ENCODE data around the gene KIF17.
"Not testable (repeated sequence)": the region's sequence is repeated elsewhere in the genome, so short reads cannot be mapped to it uniquely, and the experiment has no call there.

The KIF17 gene

GRCh38 chr1:20685099-20685662 lies 32.6 kb downstream of the KIF17 start:
- DNase-seq: no peak

GRCh38 chr1:20684651-20685050 lies 33.2 kb downstream of the KIF17 start:
- DNase-seq: no peak

- DNase-seq: no peak
These were observed 33.7 kb downstream of the KIF17 start for GRCh38 chr1:20684050-20684620.

- no peak for DNase-seq
These were observed 34.2 kb downstream of the KIF17 start for GRCh38 chr1:20683614-20684013.

DNA sequence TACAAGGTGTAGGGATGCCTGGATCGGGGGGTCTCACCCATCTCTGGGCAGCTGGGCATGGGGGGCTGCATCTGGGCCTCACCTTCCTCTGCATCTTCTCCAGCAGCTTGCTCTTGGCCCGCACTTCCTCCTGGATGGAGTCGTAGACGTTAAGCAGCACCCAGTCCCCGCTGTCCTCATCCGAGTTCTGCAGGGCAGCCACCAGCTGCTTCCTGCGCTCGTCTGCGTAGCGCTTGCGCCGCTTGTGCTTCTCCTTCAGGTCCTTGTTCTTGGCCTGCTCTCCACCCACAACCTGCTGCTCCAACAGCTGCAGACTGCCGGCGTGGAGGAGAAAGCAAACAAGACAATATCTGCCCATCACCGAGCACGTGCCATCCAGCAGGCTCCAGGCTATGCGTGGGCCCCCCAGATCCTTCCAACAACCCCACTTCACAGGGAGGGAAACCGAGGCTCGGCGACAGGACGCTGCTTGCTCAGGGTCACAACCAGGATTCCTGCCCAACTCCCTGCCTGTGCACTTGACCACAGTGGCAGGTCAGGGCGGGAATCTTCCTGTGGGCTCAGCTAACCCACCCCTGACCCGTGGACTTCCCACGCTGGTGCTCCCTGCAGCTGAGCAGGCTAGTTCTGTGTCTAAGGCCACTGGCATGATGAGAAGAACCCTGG lies 35.1 kb downstream of the KIF17 start:
- DNase-seq: no peak

DNA sequence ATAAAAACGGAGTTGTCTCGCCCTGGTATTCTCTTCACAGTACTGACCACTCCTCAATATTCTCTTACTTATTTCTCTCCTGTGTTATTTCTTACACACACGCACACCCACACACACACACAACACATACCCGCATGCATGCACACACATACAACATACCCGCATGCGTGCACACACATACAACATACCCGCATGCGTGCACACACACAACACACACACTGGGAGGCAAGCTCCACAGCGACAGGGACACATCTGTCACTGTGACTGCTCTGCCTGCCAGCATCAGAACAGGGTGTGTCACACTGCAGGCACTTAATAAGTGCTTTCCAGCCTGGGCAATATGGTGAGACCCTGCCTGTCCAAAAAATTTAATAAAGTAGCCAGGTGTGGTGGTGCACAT lies 35.8 kb downstream of the KIF17 start:
- DNase-seq: no peak

DNA sequence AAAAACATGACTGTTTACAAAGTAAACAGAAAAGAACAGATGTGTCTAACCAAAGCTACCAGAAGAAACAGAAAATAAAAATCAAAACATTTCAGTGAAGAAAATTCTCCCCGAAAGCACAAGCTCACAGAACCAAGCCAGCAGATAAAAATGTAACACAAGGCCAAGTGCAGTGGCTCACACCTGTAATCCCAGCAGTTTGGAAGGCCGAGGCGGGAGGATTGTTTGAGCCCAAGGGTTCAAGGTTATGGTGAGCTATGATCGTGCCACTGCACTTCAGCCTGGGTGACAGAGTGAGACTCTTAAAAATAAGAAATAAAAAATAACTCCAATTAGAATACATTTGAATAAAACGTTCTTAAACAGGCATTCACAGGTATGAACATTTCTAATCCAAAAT lies 37.5 kb downstream of the KIF17 start:
- no peak for DNase-seq

DNA sequence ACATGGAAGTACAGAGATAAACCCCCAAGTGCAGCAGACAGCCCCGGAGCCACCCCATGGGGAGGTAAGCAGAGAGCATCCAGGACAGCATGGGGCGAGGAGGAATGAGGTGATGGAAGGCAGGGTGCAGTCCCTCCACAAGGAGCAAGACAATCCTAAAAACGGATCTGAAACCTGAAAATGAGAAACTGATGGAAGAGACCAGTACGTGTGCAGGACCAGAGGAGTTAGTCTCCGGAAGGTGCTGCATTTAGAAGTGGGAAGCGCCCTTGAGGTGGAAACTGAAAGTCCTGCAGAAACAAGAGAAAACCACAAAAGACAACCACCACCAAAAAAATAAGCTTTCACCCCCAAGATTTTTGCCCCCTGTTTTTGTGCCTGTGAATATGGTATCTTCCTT lies 39.2 kb downstream of the KIF17 start:
- no peak for DNase-seq

DNA sequence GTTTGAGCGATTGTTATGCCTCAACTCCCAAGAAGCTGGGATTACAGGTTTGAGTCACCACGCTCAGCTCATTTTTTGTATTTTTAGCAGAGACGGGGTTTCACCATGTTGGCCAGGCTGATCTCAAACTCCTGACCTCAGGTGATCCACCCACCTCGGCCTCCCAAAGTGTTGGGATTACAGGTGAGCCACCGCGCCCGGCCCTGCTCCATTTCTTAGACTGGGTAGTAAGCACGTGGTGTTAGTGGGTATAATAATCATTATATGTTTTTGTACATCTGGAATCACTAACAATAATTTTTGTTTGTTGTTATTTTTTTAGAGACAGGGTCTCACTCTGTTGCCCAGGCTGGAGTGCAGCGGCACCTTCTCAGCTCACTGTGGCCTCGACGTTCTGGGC lies 44.2 kb downstream of the KIF17 start:
- DNase-seq: not testable (repeated sequence)

- no peak for DNase-seq
These were observed 45.6 kb downstream of the KIF17 start for GRCh38 chr1:20672265-20672632.

DNA sequence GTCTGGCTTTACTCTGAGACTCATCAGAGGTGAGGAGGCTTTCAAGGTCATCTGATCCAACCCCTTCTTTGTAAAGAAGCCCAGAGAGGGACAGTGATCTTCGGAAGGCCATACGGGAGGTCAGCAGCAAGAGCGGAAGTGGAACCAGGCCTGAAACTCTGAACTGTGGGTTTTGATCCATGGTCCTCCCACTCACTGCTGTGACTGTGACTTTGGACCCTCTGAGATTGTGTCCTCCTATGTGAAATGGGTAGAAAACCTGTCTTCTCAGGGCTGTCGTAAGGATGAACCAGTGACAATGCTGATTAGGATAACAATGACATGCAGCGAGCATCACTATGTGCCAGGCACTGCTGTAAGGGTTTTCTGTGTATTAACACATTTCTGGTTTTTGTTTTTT lies 46.9 kb downstream of the KIF17 start:
- no peak for DNase-seq

- DNase-seq: no peak
These were observed 49.2 kb downstream of the KIF17 start for GRCh38 chr1:20668581-20668980.

DNA sequence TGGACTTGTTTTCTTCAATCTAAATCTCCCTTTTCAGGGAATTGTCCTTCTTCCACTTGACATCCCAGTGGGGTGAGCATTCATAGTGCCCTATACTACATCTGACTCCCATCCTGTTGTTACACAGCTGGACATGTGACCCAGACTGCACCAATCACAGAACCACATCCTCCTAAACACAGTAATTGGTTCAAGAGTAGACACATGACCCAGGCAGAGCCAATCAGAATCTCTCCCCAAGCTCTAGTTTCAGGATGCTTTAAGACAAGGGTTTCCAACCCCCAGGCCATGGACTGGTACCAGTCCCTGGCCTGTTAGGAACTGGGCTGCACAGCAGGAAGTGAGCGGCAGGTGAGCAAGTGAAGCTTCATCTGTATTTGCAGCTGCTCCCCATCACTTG lies 51.0 kb downstream of the KIF17 start:
- DNase-seq: no peak

GRCh38 chr1:20666146-20666545 lies 51.7 kb downstream of the KIF17 start:
- DNase-seq: no peak

DNA sequence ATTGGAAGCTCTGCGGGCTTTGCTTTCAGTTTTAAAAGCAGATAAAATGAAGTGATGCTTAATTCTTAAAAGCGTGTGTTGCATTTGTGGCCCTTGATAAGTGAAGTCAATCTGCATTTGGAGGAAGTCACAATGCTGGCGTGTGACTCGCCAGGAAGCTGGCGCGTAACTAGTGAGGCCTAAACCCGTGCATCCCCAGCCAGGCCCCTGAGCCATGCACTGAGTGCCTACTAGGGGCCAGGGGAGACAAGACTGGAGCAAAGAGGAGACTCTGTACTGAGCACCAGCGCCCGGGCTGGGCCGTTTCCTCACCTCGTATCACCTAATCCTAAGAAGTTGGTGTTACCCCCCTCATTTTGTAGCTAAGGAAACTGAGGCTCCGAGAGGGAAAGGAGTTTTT lies 52.1 kb downstream of the KIF17 start:
- peak; percentile 37 for DNase-seq

GRCh38 chr1:20663969-20664715 lies 53.7 kb downstream of the KIF17 start:
- DNase-seq: no peak

DNA sequence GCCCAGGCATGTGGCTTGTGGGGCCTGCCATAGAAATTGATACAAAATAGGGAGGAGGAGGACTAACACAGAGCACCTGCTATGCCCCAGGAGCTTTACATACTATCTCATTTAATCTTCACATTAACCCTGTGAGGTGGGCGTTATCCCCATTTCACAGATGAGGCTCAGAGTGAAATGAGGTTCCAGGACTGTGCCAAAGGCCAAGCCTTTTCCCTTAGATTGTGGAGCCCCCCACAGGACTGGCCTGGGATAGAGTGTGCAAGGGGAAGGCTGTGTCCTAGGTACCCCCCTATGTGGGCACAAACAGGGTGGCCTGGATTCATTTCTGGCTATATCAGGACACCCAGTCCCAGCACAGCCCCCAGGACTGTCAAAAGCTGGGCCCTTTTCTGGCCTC lies 54.4 kb downstream of the KIF17 start:
- no peak for DNase-seq

GRCh38 chr1:20662110-20662475 lies 55.7 kb downstream of the KIF17 start:
- no peak for DNase-seq

DNA sequence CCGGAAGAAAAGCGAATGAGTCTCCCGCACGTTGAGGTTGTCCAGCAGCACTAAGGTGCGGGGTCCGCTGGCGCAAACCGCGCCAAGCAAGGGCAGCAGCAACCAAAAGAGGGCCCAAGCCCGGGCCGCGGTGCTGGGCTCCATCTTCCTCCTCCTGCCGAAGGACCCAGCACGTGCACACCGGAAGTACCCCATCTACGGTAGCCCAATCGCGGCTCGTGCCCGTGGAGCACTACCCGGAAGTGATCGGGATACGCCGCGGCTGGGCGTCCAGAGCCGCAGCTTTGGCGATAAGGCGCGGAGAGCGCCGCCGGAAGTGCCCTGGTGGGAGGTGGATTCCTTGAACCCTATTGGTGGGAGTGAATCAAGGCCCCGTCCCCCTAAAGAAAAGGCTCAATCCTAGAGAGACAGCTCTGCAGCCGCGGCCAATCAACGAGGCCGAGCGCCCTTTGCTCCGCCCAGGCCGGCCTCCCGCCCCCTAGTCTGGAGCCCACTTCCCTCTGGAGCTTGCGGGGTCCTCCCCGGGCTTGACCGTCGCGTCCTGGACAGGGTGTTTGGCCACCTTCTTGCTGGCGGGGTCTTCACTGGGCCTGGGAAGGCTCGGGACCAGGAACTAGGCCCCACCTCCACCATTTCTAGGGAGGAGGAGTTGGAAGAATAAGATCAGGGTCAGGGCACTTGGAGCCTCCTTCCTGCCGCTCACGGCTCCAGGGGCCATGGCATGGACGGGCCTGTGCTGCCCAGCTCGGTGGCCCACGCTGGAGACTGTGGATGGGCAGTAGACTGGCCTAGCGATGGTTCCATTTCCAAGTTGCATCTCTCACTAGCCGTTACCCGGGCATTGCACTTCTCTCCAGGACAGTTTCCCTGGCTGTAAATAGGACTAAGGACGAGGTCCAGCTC lies 56.3 kb downstream of the KIF17 start, which contains the start of gene DDOST:
DDOST (minus strand) TSS at position 163 of the 903 bp plus-strand sequence; CDS start at position 144, 19 bp downstream.
- peak; percentile 95 for DNase-seq

DNA sequence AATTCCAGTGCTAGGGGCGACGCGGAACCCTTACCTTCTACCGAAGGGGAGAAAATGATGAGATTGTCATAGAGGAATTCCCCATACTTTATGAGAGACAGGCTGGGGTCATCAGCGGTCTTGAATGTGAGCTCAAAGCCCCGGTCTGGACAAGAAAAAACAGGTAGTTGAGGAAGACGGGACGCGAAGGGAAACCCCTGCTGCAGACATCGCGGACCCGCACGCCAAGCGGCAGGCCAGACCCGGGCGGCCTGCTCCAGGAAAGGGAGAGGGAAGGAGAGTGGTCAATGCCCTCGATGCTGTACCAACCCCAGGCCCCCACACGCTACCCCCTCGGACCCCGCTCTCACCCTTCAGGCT lies 57.0 kb downstream of the KIF17 start:
- DNase-seq: no peak

DNA sequence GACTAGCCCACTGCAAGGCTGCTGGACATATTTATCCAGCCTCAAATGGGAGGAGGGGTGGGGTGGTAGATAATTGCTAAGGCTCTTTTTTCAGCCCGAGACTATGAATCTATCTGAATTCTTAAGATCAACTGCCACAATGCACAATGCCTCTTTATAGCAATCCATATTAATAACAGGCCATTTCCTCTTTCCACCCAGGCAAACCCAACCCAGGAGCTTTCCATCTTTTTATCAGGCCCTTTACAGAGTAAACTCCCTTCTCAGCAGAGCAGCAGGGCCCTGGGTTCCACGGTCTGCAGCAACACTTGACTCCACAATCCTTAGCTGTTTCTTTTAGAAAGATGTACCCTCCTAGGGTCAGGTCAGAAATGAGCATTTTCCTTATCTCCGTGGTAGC lies 57.4 kb downstream of the KIF17 start:
- no peak for DNase-seq

- DNase-seq: no peak
These were observed 59.5 kb downstream of the KIF17 start for GRCh38 chr1:20658166-20658915.
